Stimulated activated CD8-positive, alpha-beta memory T cell treated with anti-CD3 and anti-CD28 coated beads, Interleukin-12 subunit alpha, Interleukin-12 subunit beta, amount 100 ng/mL, for 24 hours (primary cell): ENCODE results near the gene RRAS2.

Source experiments
- DNase-seq: peaks from one replicate; pipeline ENCODE4 v3.0.0-alpha.2; 2020; ENCODE audit errors: extremely low read depth

The RRAS2 gene

DNA sequence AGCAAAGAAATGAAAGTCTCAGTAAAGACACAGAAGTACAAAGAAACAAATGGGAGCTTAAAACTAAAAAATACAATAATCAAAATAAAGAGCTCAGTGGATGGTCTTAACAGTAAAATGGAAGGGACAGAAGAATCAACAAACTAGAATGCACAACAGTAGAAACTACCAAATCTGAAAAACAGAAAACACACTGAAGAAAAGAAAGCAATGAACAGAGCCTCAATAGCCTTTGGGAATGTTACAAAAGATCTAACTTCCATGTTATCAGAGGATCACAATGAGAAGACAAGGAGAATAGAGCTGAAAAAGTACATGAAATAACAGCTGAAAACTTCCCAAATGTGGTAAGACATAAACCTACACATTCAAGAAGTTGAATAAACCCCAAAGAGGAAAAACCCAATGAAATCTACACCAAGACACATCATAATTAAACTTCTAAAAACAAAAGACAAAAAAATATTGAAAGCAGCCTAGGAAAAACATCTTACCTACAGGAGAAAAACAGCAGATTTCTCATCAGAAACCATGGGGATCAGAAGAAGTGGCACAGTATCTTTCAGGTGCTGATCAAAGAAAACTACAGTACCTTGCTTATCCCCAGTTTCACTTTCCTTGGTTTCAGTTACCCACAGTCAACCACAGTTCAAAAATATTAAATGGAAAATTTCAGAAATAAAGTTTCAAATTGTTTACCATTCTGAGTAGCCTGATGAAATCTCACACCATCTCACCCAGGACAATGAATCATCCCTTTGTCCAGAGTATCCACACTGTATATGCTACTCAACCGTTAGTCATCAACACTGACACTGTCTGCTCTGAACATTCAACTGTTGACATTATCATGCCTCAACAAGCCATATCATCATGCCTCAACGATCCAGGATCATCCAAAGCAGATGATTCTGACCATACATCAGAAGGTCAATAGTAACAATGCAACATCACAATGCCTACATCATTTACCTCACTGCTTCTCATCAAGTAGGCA, 22.2 kb downstream of the RRAS2 start:
- DNase-seq, result no peak

GRCh38 chr11:14335712-14336111, 23.3 kb downstream of the RRAS2 start:
- DNase-seq, result no peak

DNA sequence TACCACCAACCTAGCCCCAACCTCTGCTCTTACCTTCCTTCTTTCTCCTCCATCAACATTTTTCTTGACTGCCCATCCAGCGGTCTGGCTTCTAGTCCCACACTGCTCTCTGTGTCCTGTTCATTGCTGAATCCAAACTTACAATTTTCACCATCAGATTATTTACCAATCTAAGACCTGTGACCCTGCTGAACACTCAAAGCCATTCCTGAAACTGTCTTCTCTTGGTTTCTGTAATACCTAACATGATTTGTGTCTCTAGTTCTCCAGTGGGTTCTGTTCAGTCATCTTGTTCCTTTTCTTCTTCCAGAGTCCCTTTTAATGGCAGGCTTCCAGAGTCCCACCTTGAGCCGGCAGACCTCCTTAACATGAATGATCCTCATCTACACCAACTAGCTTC, 24.1 kb downstream of the RRAS2 start:
- no peak for DNase-seq

GRCh38 chr11:14334192-14334591, 24.8 kb downstream of the RRAS2 start:
- DNase-seq, result no peak

DNA sequence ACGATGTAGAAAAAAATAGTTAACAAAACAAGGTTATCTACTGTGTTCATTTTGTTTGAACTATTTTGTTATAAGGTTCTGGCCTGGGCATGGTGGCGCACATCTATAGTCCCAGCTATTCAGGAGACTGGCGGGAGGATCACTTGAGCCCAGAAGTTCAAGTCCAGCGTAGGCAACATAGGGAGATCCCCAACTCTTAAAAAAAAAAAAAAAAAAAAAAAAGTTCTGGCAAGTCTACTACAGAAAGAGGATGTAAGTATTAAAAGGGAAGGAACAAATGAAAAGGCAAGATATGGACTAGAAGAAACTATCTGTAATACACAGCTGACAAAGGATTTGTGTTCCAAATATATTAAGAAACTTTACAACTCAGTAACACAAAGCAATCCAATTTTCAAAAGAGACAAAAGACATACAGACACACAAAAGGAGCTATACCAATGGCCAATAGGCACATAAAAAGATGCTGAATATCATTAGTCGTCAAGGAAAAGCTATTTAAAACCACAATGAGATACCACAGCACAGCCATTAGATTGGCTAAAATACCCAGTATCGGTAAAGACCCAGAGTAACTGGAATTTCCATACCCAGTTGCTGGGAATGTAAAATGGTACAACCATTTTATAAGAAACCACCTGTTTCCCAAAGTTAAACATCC, 27.4 kb downstream of the RRAS2 start:
- no peak for DNase-seq

DNA sequence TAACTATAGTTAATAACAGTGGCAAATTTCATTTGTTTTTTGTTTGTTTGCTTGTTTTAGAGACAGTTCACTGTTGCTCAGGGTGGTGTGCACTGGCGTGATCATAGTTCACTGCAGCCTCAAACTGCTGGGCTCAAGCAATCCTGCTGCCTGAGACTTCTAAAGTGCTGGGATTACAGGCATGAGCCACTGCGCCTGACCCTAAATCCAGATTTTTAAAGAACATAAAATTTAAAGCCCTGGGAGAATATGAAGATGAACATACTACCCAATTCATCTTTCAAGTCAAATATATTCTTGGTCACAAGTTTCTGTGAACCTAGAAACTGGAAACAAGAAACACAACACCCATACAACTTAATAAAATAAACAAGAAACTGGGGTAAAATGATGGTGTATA, 28.1 kb downstream of the RRAS2 start:
- no peak for DNase-seq

- no peak for DNase-seq
These were observed 29.3 kb downstream of the RRAS2 start for GRCh38 chr11:14329702-14330101.

GRCh38 chr11:14327116-14327515, 31.9 kb downstream of the RRAS2 start:
- no peak for DNase-seq

DNA sequence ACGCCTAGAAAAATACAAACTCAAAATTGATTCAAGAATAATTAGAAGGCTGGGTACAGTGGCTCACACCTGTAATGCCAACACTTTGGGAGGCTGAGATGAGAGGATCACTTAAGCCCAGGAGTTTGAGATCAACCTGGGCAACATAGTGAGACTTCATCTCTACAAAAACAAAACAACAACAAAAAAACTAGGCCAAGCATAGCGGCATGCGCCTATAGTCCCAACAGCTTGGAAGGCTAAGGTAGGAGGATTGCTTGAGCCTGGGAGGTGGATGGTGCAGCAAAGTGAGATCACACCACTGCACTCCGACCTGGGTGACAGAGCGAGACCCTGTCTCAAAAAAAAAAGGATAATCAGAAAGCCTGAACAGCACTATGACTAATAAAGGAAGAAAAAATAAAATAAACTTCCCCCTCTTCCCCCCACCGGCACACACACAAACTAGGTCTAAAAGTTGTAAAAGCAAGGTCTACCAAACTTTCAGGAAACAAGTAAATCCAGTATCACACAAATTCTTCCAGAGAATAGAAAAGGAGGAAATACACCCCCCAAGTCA, 35.8 kb downstream of the RRAS2 start:
- no peak for DNase-seq

- DNase-seq, result no peak
These were observed 36.5 kb downstream of the RRAS2 start for GRCh38 chr11:14322510-14322909.

GRCh38 chr11:14320020-14320419, 39.0 kb downstream of the RRAS2 start:
- DNase-seq, result no peak

DNA sequence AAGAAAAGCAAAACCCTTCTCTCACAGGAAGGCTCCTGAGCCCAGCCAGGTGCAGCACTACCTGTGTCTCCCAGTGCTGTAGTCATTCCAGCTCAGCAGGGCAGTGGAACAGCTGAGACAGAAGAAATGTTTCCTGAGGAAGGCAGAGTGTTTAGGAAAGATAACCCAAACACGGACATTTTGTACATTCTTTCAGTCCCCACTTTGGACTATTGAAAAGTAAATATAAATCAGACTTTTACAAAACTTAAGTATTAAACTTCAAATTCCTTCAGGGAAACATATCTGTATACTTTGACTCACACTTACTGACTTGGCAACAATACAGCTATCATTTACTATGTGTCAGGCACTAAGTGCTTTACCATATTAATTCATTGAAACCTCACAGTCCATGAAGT, 40.4 kb downstream of the RRAS2 start:
- no peak for DNase-seq

DNA sequence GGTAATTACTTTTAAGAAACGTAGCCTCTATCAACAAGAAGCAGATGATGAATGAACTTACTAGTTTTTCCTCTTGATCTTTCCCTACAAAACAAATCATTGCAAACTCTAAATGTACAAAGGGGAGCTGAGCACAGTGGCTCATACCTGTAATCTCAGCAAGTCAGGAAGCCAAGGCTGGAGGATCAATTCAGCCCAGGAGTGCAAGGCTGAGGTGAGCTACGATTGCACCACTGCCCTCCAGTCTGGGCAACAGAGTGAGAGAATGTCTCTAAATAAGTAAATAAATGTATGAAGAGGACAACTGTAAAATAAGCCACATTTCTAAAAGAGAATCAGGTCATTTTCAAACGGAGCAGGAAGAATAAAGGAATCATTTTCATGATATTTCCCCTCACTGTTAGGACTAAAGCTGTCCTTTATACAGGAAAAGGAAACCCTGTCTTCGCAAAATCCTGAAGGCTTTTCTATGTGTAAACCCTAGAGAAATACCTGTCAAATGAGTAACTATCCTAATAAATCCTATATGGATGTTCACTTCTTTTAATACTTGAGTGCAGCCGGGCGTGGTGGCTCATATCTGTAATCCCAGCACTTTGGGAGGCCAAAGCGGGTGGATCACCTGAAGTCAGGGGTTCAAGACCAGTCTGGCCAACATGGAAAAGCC, 41.2 kb downstream of the RRAS2 start:
- DNase-seq, result no peak

DNA sequence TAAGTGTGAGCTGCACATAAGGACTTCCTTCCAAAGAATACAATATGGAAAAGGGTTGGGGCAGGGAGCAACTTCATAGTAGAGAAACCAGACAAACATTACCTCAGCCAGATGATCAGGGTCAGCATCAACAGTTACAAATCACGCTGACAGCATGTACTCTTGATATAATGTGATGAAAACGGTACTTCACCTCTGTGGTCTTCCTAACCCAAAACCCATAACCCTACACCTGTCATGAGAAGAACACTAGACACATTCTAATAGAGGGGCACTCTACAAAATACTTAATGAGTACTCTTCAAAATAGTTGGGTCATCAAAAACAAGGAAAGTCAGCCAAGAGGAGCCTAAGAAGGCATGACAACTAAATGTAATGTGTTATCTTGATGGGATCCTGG, 43.9 kb downstream of the RRAS2 start:
- DNase-seq, result no peak

- DNase-seq, result no peak
These were observed 44.9 kb downstream of the RRAS2 start for GRCh38 chr11:14314127-14314526.

- DNase-seq, result no peak
These were observed 46.1 kb downstream of the RRAS2 start for GRCh38 chr11:14312736-14313438.

- no peak for DNase-seq
These were observed 48.3 kb downstream of the RRAS2 start for GRCh38 chr11:14310679-14311078.

GRCh38 chr11:14309425-14310192, 49.4 kb downstream of the RRAS2 start:
- DNase-seq, result no peak

DNA sequence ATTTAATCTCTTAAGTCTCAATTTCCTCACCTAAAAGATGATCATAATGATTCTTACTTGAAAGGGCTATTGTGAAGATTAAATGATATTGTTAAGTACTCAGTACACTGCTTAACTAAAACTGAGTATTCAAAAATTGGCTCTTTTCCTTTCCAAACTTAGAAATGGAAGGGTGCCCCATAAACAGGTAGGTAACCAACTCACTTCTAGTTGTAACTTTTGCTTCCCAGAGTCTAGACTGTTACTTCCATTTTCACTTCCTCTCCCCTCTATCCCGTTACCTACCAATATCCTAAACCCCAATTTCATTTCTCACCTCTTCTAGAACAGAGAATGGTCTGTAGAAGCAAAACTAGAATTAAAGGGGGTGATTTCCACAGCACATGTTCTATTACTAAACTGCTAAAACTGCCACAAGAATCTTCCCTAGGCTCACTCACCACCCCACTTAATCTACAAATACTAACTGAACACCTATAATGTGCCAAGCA, 50.0 kb downstream of the RRAS2 start:
- no peak for DNase-seq

DNA sequence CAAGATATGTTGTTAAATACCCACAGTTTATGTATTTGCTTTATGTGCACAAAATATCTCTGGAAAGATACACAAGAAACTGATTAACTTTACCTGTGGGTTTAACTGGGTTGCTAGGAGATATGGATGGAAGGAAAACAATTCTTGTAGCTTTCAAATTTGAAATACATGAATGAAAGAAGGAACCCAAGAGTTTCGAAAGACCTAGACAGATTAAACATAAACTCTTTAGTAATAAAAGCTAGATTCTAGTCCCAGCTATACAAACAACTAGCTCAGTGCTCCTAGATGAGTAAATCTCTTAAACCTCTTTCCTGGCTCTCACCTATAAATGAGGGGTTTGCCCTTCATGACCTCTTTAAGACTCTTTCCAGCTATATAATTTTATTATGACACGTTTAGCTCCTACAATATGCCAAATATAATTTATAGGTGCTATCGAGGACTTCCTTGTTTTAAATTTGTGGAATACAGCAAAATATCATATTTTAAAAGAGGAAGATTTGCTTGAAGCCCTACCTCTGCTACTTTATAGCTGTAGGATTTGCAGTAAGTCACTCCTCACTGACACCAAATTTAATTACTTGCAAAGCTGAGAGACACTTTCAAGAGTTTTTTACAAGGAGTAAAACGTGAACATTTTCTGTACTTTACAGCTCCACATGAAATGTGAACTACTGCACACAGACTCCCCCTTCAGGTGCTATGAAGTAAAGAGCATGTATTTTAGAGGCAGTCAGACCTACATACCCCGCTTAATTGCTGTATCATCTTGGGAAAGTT, 50.7 kb downstream of the RRAS2 start:
- no peak for DNase-seq
